SHP77 treated with DMSO at 0.1 percent for 48 hours (cell line): ENCODE results near the gene RPL35A.
"Not testable (repeated sequence)": the region's sequence is repeated elsewhere in the genome, so short reads cannot be mapped to it uniquely, and the experiment has no call there.

Experiments used
- DNase-seq: peaks from one replicate; lab custom pipeline; 2025; lab: John Stamatoyannopoulos, UW

Gene RPL35A

DNA sequence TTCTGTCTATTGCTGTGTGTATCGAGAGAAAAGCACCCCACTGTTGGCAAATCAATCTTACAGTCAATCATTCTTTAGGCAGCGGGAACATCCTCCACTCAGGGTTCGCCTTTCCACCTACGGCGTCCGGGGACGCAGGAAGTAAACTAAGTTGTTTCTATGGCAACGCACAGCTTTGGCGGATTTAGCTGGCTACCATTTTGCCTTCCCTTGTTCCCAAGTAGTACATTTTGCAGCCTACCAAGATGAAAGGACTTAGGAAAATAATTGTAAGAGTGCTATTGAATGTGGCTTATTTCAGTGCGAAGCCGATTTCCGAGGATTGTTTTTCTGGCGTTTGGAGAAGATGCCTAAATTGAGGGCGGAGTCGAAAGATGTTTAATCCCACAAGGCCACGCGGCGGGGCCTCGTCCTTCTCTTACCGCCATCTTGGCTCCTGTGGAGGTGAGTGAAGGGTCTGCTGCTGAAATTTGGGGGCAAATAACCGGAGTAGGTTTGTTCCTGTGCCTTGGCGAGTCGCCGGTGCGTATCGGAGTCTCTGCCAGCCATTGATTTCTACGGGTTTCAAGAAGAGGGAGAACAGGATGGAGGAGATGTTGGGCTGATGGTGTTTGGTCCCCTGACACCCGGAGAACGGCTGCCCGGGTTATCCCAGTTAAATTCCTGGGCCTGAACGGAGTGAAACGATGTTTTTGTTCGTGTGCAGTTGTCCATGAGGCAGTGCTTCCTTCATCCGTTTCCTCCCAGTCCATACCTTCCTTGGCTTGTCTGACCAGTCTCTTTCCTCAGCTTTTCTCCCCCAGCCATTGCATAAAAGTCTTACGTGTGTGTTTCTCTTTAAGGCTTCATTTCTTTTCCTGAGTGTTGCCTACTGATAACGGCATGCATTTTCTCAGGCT is at the start of gene RPL35A:
RPL35A (plus strand) TSS at position 413 of the 899 bp plus-strand sequence. CDS start 778 bp downstream, outside the sequence.
- DNase-seq = peak; percentile 55

- DNase-seq = no peak
Observed at GRCh38 chr3:197901626-197902025, 48.4 kb upstream of the RPL35A start.

DNA sequence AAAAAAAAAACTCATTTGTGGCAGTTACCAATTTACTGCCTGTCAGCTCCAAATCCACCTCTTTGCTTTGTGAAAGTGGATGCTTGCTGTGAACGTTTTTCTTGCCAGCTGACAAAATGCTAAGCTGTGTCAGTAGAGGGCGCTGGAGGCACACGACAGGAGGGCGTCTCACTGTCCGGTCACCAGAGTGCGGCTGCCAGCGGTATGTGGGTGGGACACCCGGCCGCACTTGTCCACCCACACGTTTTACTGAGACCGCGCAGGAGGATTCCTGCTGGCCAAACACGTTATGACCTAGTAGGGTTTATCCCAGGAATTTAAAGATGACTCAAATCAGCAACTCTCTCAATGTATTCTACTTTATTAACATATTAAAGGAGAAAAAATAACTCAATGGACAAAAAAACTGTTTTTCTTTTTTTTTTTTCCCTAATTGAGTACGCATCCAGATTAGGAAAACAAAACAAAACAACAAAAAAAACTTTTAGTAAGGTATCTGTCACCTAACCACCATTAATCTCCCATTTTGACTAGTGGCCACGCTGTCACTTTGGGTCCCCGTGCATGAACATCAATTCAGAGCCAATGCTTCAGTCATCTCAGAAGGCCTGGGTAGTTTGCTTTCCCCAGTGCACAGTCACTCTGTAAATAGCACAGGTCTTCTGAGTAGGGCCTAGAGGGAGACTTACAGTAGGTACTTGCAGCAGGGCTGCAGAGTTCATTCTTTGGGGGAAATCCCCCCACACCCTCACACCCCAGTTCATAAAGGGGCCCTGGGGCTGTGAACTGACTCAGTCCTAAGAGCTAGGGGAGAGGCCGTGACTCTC is 43.8 kb upstream of the RPL35A start:
- DNase-seq = peak; percentile 2

DNA sequence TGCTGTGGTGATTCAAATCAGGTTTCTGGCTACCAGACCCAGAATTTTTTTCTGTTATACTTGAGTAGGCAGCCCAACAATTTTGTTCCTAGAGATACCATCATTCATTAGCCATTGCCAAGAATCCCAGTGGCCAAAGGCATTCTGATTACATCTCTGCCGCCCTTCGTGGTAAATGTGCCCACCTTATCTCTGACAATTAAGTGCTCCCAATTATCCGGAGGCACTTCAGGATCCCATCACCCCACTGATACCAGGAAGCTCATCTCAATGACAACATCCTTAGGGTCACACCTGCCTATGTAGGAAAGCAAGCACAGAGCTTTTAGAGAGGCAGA is 43.2 kb upstream of the RPL35A start:
- no peak for DNase-seq

DNA sequence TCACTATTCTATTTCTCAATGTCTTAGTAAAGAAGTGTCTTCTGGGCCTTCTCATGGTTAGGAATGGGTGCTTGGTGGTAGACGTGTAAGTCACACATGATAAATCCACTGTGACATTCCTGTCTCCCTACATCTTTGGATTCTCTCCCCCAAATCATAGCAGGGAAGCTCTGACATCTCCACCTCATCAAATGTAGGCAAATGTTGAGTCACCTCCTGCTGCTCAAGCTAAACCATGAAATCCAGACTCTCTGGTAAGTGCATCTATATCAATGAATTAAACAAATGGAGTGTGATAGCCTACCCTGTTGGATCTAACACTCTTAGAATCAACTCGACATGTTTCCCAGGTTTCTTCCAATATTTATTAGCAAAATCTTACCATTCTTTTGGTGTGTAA is 42.8 kb upstream of the RPL35A start:
- no peak for DNase-seq

GRCh38 chr3:197908550-197908949 is 41.4 kb upstream of the RPL35A start:
- DNase-seq = not testable (repeated sequence)

DNA sequence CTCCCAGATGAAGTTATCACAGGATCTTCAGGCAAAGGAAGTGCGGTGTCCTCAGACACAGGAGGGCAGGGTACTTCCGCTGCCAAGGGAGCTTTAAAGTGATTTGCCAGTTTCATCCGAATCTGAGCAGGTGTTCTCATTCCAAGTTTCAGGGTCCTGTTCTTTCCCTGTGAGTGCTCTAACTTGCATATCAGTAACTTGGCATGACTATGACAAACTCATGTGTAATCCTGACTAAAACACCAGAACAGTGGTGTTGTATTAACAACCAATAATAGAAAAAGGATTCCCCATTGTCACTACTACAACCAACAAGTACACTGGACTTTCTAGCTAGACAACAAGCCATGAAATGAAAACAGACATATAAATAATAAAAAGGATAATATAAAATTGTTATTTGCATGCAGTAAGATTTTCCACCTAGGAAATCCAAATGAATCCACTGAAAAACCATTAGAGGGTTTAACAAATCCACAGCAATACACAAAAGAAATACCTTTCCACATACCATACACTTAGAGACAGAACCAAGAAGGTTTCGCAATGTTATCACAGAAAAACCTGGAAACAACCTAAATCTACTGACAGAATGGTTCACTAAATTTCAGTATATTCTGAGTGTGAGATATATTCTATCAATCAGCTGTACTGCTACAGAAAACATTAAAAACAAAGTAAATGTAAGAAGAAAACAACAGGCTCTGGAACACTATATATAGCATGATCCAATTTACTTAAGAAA is 40.9 kb upstream of the RPL35A start:
- no peak for DNase-seq

- no peak for DNase-seq
Observed at GRCh38 chr3:197912741-197913476, 37.1 kb upstream of the RPL35A start.

GRCh38 chr3:197913641-197914380 is 36.2 kb upstream of the RPL35A start:
- DNase-seq = no peak

- DNase-seq = not testable (repeated sequence)
Observed at GRCh38 chr3:197921429-197922275, 28.3 kb upstream of the RPL35A start.

GRCh38 chr3:197926418-197926817 is 23.6 kb upstream of the RPL35A start:
- DNase-seq = no peak

- DNase-seq = not testable (repeated sequence)
Observed at GRCh38 chr3:197927578-197927977, 22.4 kb upstream of the RPL35A start.

DNA sequence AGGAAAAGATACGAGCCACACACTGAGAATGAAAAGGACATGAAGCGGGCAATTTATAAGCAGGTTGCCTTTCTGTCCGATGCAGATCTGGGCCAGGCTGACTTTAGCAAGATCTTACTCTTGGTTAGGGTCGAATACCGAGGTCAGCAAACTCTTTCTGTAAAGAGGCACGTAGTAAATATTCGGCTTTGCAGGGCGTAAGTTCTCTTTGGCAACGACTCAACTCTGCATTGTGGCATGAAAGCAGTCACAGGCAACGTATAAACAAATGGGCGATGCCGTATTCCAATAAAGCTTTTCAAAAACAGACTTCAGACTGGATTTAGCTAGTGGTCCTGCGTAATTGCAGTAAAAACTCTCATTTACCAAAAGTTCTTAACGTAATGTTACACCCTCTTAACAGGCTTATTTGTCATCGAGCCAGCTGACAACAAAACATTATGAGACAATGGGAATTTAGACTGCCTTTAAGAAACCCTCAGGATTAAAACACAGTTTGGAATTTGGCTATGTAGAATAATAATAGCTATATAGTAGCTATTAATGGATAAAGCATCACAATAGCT is 13.1 kb upstream of the RPL35A start:
- no peak for DNase-seq

DNA sequence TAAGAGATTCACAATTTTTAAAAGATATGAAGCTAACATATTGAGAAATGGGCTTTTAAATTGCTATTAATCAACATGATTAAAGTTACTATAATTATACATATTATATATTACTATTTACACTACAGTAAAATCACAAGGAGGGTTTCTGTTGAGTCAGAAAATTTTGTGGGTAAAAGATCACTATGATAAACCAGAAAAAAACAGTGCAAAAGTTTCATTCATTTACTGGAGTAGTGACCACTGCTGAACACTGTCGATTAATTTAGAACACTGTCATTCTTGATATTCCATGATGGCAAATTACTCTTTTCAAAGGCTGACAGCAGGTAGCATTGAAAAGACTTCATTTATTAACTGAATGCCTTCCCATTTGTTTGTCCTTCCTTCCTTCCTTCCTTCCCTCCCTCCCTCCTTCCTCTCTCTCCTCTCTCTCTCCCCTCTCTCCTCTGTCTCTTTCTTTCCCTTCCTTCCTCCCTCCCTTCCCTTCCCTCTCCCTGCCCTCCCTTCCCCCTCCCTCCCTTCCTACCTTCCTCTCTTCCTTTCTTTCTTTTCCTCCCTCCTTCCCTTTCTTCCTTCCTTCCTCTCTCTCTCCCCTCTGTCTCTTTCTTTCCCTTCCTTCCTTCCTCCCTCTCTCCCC is 9.1 kb upstream of the RPL35A start:
- no peak for DNase-seq

DNA sequence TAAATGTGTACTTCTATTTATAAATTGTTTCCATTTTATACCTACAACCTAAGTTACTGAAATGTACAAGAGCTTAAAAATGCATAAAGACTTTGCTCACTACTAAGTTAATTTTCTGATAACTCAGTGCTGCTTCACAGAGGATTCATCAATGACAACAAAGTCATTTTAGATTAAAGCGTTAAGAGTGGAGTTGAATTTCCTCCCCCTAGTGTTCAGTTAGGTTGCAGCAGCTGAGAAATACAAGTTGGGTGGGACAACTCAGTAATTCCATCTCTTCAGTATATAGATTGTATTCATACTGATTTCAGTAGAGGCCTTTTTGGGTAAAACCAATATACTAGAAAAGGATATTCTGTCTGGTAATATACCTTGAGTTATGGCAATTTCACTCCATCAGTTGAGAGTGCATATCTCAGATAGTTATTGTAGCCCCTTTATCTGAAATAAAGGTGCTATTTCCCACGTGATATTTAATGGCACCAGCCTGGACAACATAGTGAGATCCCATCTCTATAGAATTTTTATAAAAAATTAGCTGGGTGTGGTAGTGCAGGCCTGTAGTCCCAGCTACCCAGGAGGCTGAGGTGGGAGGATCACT is 6.9 kb upstream of the RPL35A start:
- DNase-seq = no peak

- no peak for DNase-seq
Observed at GRCh38 chr3:197949191-197949777, 706 bp upstream of the RPL35A start.

DNA sequence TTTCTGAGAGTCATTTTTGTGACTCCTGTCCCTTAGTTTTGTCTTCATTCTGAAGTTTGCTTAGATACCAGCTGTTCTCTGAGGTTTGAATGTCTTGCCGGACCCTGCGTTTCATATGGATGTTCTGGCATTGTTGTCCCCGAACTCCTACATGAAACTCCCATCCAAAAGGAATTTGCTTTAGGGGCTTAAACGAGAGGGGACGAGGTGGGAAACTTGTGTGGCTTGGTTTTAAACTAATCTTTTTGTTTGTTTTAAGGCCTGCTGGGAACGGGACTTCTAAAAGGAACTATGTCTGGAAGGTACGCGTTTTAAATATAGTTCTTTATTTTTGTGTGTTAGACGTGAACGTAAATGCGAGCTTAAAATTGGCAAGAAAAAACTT is 679 bp downstream of the RPL35A start:
- no peak for DNase-seq

DNA sequence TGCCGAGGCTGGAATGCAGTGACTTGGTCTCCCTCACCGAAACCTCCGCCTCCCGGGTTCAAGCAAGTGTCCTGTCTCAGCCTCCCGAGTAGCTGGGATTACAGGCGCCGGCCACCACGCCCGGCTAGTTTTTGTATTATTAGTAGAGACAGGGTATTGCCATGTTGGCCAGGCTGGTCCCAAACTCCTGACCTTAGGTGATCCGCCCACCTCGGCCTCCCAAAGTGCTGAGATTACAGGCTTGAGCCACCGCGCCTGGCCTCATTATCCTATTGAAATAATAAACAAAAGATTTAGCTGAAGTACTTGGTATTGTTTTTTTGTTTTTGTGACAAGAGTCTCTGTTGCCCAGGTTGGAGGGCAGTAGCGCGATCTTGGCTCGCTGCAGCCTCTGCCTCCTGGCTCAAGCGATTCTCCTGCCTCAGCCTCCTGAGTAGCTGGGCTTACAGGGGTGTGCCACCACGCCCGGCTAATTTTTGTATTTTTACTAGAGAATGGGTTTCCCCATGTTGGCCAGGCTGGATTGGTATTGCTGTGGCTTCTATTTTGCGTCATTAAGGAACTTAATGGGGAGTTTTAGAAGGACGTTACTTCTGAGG is 1.5 kb downstream of the RPL35A start:
- no peak for DNase-seq
